Mucosa of descending colon (tissue), 3 donors: ENCODE results near the gene SLC35F4. TPM values are rescaled to one million over a fixed set of nuclear protein-coding genes. Genes with fewer than 3 reads are reported as not detected.
A peak's percentile ranks its signal among the peaks of the same experiment; 100 is the strongest.

ENCODE experiments used
- ATAC-seq: fragments of 200-7000 bp; cut with Tn5 transposase; one replicate; pipeline ENCODE4 v1.9.1; 2020; ENCODE audit warnings: mild to moderate bottlenecking, moderate library complexity
- DNase-seq, 3 donors: peaks; one replicate each; pipeline ENCODE4 v3.0.0-alpha.2; 2020
- H3K36me3 ChIP-seq: fragments of 200-600 bp; one replicate; pipeline ENCODE4 v1.8.0; 2021; ENCODE audit warnings: low read depth, mild to moderate bottlenecking
- H3K4me1 ChIP-seq: fragments of 200-600 bp; one replicate; pipeline ENCODE4 v1.8.0; 2021; ENCODE audit warnings: low read depth, mild to moderate bottlenecking
- H3K4me3 ChIP-seq: fragments of 200-600 bp; one replicate; pipeline ENCODE4 v1.8.0; 2021; ENCODE audit warnings: mild to moderate bottlenecking
- H3K9me3 ChIP-seq: fragments of 200-600 bp; one replicate; pipeline ENCODE4 v1.8.0; 2021; ENCODE audit warnings: mild to moderate bottlenecking
- CTCF ChIP-seq: fragments of 200-600 bp; IDR thresholded peaks from one replicate; pipeline ENCODE4 v1.8.0; 2022; ENCODE audit warnings: antibody characterized with exemption, mild to moderate bottlenecking
- intact Hi-C, 2 donors: fragments of 100-400 bp; cut with DNase I in 1 of 2; cut with micrococcal nuclease in 1 of 2; formaldehyde crosslinking; loops; one replicate each; pipeline versions ENCODE4 v1.11.0 to v1.11.1; 2022; cut with DNase I, micrococcal nuclease
- total RNA-seq, 3 donors: library from RNA; stranded (reverse); fragmentation: NEBNext Ultra II Directional in 2 of 3; extraction: Animal tissue kit (Norgen Biotek cat#: 25700) in 2 of 3; gene quantifications; one replicate each; pipeline versions ENCODE4 v1.2.1 to v1.2.4, GENCODE V29; 2021 to 2023
- donor health status: DM: no; HTN: no; CAD: no; lungs with moderate emphysema.
- donor health status: DM: no; HTN: no; CAD: no.
- donor health status: DM: no; HTN: yes; CAD: no.

SLC35F4 gene
- total RNA-seq, 3 donors from 2014 or later: not detected

GRCh38 chr14:57889245-57889644 is 23.4 kb upstream of the SLC35F4 start:
- Histone ChIP-seq H3K36me3 (no peaks in the 10 kb centered on the region), H3K9me3 (no peaks in the 10 kb centered on the region), H3K4me3 (no peak overlapping the region), H3K4me1 (no peaks in the 10 kb centered on the region)
- no peak for ATAC-seq
- intact Hi-C loops: no loop called here
- peak in 1 of 3 donors; percentile 37 for DNase-seq
- no peak for TF ChIP-seq CTCF

GRCh38 chr14:57884175-57884574 is 18.3 kb upstream of the SLC35F4 start:
- H3K9me3 ChIP-seq: no peaks in the 10 kb centered on the region
- H3K36me3 ChIP-seq: no peaks in the 10 kb centered on the region
- TF ChIP-seq CTCF: no peak
- intact Hi-C loops: no loop called here
- no peak for ATAC-seq
- DNase-seq: no peak
- no peaks in the 10 kb centered on the region for H3K4me1 ChIP-seq
- no peak overlapping the region for H3K4me3 ChIP-seq

DNA sequence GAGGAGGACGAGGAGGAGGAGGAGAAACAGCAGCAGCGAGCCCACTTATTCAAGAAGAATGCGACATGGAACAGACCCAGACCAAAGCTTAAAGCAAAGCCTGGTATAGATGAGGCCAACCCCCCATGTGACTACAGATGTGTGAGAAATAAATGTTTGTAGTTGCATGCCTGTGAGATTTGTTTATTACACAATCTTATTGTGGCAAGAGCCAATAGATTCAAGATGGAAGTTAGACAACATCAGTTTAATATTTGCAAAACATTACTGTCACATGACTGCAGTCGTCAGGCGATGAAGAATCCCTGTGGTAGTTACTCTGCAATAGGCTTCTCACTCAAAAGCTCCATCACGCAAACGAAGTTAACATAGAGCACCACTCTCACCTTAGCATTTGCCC is 17.2 kb upstream of the SLC35F4 start:
- Histone ChIP-seq H3K4me1 (no peaks in the 10 kb centered on the region), H3K4me3 (no peak overlapping the region), H3K36me3 (no peaks in the 10 kb centered on the region), H3K9me3 (no peaks in the 10 kb centered on the region)
- DNase-seq: no peak
- ATAC-seq: no peak
- TF ChIP-seq CTCF: no peak
- intact Hi-C loops: no loop called here

DNA sequence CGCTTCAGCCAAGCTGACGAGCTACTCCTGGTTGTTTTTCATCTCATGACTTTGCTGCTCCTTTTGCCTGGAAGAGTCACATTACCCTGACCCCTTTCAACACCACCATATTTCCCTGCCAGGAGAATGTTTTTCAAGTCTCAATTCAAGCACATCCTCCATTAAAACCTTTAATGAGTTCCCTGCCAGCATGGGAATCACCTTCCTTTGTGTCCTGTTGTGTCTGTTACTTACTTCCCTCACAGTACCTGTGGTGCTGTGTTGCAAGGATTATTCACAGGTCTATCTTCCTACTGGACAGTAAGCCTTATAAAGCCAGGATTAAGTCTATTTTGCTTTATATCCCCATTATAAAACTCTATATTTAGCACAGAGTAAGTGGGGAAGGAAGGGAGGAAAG is 13.6 kb upstream of the SLC35F4 start:
- intact Hi-C loops: no loop called here
- Histone ChIP-seq H3K9me3 (no peaks in the 10 kb centered on the region), H3K4me1 (no peaks in the 10 kb centered on the region), H3K4me3 (no peak overlapping the region), H3K36me3 (no peaks in the 10 kb centered on the region)
- ATAC-seq: no peak
- no peak for TF ChIP-seq CTCF
- DNase-seq: no peak

GRCh38 chr14:57875985-57876384 is 10.1 kb upstream of the SLC35F4 start:
- intact Hi-C loops: no loop called here
- no peak for ATAC-seq

More at GRCh38 chr14:57875985-57876384, 10.1 kb upstream of the SLC35F4 start:
- TF ChIP-seq CTCF: no peak
- H3K9me3 ChIP-seq: no peaks in the 10 kb centered on the region
- DNase-seq: no peak
- no peaks in the 10 kb centered on the region for H3K4me1 ChIP-seq
- H3K36me3 ChIP-seq: no peaks in the 10 kb centered on the region
- H3K4me3 ChIP-seq: no peak overlapping the region
